CD8-positive, alpha-beta memory T cell (primary cell): ENCODE data around the gene NRIP1. TPM values are rescaled to one million over a fixed set of nuclear protein-coding genes. Genes with fewer than 3 reads are reported as not detected.

Experiments used
- CTCF ChIA-PET: fragments of 350-600 bp; sonication (Branson Sonifier 250); formaldehyde crosslinking; loops from one replicate; lab custom pipeline; 2021; ENCODE audit warnings: antibody characterized with exemption; lab: Charles Lee
- POLR2A ChIA-PET: fragments of 350-600 bp; sonication (Branson Sonifier 250); formaldehyde crosslinking; loops from one replicate; lab custom pipeline; 2021; ENCODE audit warnings: antibody characterized with exemption; lab: Charles Lee
- DNase-seq, 5 donors: peaks; one replicate each; pipeline versions ENCODE4 v3.0.0 to v3.0.0-alpha.2; 2020 to 2022; ENCODE audit warnings: mixed read lengths in 1 of 5
- H3K27ac ChIP-seq: one replicate; pipeline ENCODE4 v1.7.0; 2013; ENCODE audit warnings: low read depth, mild to moderate bottlenecking, low read length, moderate library complexity
- H3K27me3 ChIP-seq: 2 replicates; pipeline ENCODE4 v1.7.0; 2013; ENCODE audit warnings: low read length, mild to moderate bottlenecking; ENCODE audit not compliant: insufficient read depth, poor library complexity, severe bottlenecking
- H3K36me3 ChIP-seq: 2 replicates; pipeline ENCODE4 v1.7.0; 2013; ENCODE audit warnings: mild to moderate bottlenecking, low read length, moderate library complexity; ENCODE audit not compliant: insufficient read depth
- H3K4me1 ChIP-seq: 2 replicates; pipeline ENCODE4 v1.7.0; 2013; ENCODE audit warnings: mild to moderate bottlenecking, low read length, moderate library complexity; ENCODE audit not compliant: insufficient read depth
- H3K4me3 ChIP-seq: 2 replicates; pipeline ENCODE4 v1.7.0; 2013; ENCODE audit warnings: mild to moderate bottlenecking, low read length
- H3K9me3 ChIP-seq: 2 replicates; pipeline ENCODE4 v1.7.0; 2013; ENCODE audit warnings: mild to moderate bottlenecking, low read length
- H3K27ac Mint-ChIP-seq, 8 donors: one replicate each; pipeline ENCODE4 v1.8.0; 2020 to 2021; ENCODE audit warnings: mixed read lengths in 8 of 8, mild to moderate bottlenecking in 6 of 8, inconsistent platforms in 3 of 8, moderate library complexity in 3 of 8
- H3K27me3 Mint-ChIP-seq, 2 donors: one replicate each; pipeline ENCODE4 v1.8.0; 2020 to 2021; ENCODE audit warnings: mixed read lengths in 2 of 2, mild to moderate bottlenecking in 1 of 2, moderate library complexity in 1 of 2
- H3K36me3 Mint-ChIP-seq, 3 donors: one replicate each; pipeline ENCODE4 v1.8.0; 2020 to 2021; ENCODE audit warnings: mixed read lengths in 3 of 3, inconsistent platforms in 1 of 3, mild to moderate bottlenecking in 1 of 3
- H3K4me1 Mint-ChIP-seq, 3 donors: one replicate each; pipeline ENCODE4 v1.8.0; 2020 to 2021; ENCODE audit warnings: mixed read lengths in 3 of 3, inconsistent platforms in 1 of 3, mild to moderate bottlenecking in 1 of 3
- H3K4me3 Mint-ChIP-seq, 7 donors: one replicate each; pipeline ENCODE4 v1.8.0; 2020 to 2021; ENCODE audit warnings: mixed read lengths in 7 of 7, mild to moderate bottlenecking in 6 of 7, moderate library complexity in 4 of 7, inconsistent platforms in 2 of 7
- H3K9me3 Mint-ChIP-seq, 5 donors: one replicate each; pipeline ENCODE4 v1.8.0; 2020 to 2022; ENCODE audit warnings: mixed read lengths in 5 of 5, mild to moderate bottlenecking in 3 of 5, moderate library complexity in 2 of 5, inconsistent platforms in 1 of 5
- polyA plus RNA-seq: library from polyadenylated mRNA; unstranded; fragments of 300-500 nt; fragmentation: Illumina TruSeq; gene quantifications from one replicate; pipeline ENCODE4 v1.2.3, GENCODE V29; 2021
- total RNA-seq, 2 experiments: library from RNA; stranded (reverse); gene quantifications; one replicate each; pipeline ENCODE4 v1.2.3, GENCODE V29; 2021

NRIP1 gene
- total and polyA plus RNA-seq, 3 experiments from 2014 or later: 14.6 to 37.6 (median 15.7) TPM

DNA sequence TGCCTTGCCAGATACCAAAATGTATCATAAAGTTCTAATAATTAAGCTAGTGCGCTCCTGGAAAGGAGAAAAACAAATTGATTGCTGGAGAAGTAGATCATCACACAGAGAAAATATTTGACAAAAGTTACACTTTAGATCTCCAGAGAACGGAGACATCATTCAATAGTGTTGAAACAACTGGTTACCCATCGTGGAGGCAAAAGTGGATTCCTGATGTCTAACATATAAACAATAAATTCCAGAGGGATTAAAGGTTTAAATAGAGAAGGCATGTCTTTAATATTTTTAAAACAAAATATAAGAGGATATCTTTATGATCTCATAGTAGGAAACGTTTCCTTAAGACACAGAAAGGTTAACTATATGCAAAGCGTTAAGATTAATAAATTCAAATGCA, 41.0 kb downstream of the NRIP1 start:
- no peaks in the 10 kb centered on the region for H3K9me3 ChIP-seq
- Mint-ChIP-seq H3K27me3 (no peaks in the 10 kb centered on the region), H3K36me3 (peaks cover under 1 to 6% (median 3%) of the 10 kb centered on the region in 3 donors), H3K9me3 (no peaks in the 10 kb centered on the region), H3K4me1 (peaks cover 33 to 43% (median 36%) of the 10 kb centered on the region in 3 donors), H3K4me3 (no peak overlapping the region), H3K27ac (no peak overlapping the region)
- no peak overlapping the region for H3K27ac ChIP-seq
- no peaks in the 10 kb centered on the region for H3K4me1 ChIP-seq
- H3K27me3 ChIP-seq: no peaks in the 10 kb centered on the region
- ChIA-PET CTCF (no interaction called here), POLR2A (no interaction called here)
- no peak overlapping the region for H3K4me3 ChIP-seq
- H3K36me3 ChIP-seq: no peaks in the 10 kb centered on the region
- DNase-seq: no peak

DNA sequence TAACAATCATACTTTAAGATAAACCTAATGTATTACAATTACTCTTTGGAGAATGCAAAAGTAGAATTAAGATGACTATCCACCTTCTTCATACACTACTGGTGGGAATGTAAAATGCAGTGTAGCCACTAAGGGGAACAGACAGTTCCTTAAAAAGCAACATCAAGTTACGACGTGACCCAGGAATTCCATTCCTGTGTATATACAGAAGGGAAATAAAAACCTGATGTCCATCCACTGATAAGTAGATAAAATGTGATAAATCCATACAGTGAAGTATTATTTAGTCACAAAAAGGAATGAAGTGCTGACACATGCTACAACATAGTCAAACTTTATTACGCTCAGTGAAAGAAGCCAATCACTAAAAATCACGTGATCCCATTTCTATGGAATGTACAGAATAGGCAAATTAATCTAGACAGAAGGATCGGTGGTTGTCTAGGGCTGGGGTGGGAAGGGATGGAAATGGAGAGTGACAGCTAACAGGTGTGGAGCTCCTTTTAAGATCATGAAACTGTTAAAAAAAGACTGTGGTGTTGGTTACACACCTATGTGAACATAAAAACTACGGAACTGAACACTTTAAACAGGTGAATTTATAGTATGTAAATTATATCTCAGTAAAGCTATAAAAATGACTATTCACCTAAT, 42.1 kb downstream of the NRIP1 start:
- H3K27ac Mint-ChIP-seq: no peak overlapping the region

DNA sequence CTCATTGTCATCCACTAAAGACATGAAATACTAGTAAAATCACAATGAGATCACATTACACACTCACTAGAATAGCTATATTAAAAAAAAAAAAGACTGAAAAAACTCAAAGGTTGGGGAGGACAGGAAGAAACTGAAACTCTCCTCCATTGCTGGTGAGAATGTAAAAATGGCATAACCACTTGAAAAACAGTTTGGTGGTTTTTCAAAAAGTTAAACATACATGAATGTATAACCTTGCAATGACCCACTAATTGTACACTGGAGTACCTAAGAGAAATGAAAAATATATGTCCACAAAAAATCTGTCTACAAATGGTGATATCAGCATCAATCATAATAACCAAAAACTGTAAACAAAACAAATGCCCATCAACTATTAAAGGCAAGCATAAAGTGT, 44.0 kb downstream of the NRIP1 start:
- no peaks in the 10 kb centered on the region for H3K36me3 ChIP-seq
- no peaks in the 10 kb centered on the region for H3K9me3 Mint-ChIP-seq
- no peak overlapping the region for H3K4me3 ChIP-seq
- ChIA-PET POLR2A (no interaction called here), CTCF (no interaction called here)
- DNase-seq: no peak
- H3K4me1 ChIP-seq: no peaks in the 10 kb centered on the region
- H3K36me3 Mint-ChIP-seq: peaks cover 0 to 6% (median 3%) of the 10 kb centered on the region in 3 donors
- H3K27ac ChIP-seq: no peak overlapping the region
- no peaks in the 10 kb centered on the region for H3K27me3 ChIP-seq
- peaks cover 33 to 39% (median 36%) of the 10 kb centered on the region in 3 donors for H3K4me1 Mint-ChIP-seq
- no peaks in the 10 kb centered on the region for H3K9me3 ChIP-seq
- H3K27ac Mint-ChIP-seq: peak overlapping the region in 1 of 8 donors; percentile 33
- H3K27me3 Mint-ChIP-seq: no peaks in the 10 kb centered on the region
- no peak overlapping the region for H3K4me3 Mint-ChIP-seq

More for the DNA sequence above, 42.1 kb downstream of the NRIP1 start:
- no peak overlapping the region for H3K4me3 ChIP-seq
- CTCF ChIA-PET: no interaction called here
- no peaks in the 10 kb centered on the region for H3K4me1 ChIP-seq
- no peaks in the 10 kb centered on the region for H3K36me3 ChIP-seq
- H3K27me3 Mint-ChIP-seq: no peaks in the 10 kb centered on the region
- no peaks in the 10 kb centered on the region for H3K27me3 ChIP-seq
- POLR2A ChIA-PET: no interaction called here
- DNase-seq: no peak
- no peaks in the 10 kb centered on the region for H3K9me3 Mint-ChIP-seq
- peaks cover 33 to 46% (median 36%) of the 10 kb centered on the region in 3 donors for H3K4me1 Mint-ChIP-seq
- H3K9me3 ChIP-seq: no peaks in the 10 kb centered on the region
- H3K27ac ChIP-seq: no peak overlapping the region
- peaks cover 0 to 6% (median 3%) of the 10 kb centered on the region in 3 donors for H3K36me3 Mint-ChIP-seq
- no peak overlapping the region for H3K4me3 Mint-ChIP-seq

DNA sequence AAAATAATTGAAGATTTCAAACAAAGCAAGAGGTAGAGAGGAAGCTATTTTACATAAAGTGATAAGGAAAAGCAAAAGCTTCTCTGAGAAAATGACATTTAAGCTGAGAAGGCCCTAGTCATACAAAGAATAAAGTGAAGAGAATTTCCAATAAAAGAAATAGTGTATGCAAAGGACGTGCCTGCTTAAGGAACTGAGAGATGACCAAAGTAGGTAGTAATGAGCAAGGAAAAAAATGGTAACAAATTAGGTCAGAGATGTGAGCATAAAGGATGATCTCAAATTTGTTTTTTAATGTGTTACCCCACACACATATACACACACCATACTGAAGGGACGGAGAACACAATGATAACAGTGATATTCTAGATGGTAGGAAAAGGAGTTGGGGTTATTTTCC, 46.4 kb downstream of the NRIP1 start:
- Histone ChIP-seq H3K27me3 (no peaks in the 10 kb centered on the region), H3K9me3 (no peaks in the 10 kb centered on the region), H3K4me1 (no peaks in the 10 kb centered on the region), H3K4me3 (no peak overlapping the region), H3K36me3 (no peaks in the 10 kb centered on the region), H3K27ac (no peak overlapping the region)
- Mint-ChIP-seq H3K4me1 (peaks cover 28 to 39% (median 34%) of the 10 kb centered on the region in 3 donors), H3K27ac (peak overlapping the region in 2 of 8 donors; percentile 12 to 31), H3K36me3 (peaks cover 0 to 7% (median 6%) of the 10 kb centered on the region in 3 donors), H3K9me3 (no peaks in the 10 kb centered on the region), H3K4me3 (peak overlapping the region in 2 of 7 donors; percentile 1 to 4), H3K27me3 (no peaks in the 10 kb centered on the region)
- DNase-seq: no peak
- ChIA-PET POLR2A (no interaction called here), CTCF (no interaction called here)

DNA sequence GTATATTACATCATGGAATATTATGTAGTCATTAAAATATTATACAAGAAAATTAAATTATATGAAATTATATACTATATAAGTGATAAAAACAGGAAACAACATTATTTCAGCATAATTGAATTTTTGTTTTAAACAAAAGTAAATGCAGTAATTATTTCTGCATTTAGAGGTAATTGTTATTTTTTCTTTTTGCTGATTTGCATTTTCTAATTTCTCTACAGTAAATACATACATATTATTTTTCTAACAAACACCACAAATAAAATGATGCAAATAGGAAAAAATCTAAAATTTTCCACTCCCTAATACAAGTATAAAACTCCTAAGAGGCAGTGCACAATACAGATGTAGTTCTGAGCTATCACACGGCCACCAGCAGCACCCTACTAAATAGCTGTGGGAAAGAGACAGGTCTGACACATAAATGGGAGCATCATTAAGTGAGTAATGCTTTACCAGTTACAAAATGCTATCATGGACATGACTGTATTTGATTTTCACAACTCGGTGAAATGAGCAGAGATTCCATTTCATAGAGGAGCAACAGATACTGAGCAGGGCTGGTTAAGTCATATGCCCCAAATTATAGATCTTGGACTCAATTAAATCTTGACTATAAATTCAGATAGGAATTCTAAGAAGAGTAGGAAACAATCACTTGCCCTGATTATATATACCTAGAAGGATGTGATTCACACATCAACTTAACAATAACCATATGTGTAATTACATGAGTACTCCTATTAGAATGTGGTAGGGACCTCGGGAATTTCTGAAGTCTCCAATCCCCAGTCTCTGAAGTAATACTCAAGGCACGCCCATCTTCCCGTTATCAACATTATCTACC, 49.0 kb downstream of the NRIP1 start:
- peaks cover 0 to 4% (median 0%) of the 10 kb centered on the region in 3 donors for H3K36me3 Mint-ChIP-seq

DNA sequence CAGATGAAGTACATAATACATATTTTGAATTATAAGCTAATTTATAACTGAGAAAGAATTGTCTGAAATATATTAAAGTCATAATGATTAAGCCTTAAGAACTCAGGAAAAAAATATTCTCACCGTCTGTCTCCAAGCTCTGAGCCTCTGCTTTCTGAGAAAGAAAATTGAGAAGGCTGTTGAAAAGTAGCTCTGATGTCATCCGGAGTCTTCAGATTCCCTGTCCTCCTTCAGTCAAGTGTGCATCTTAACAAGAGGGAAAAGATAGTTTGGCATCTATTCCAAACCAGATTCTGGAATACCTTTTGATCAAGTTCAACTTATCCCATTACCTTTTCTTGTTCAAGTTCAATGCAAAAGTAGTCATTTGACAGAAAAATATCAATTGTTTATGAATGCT, 50.6 kb downstream of the NRIP1 start:
- Histone ChIP-seq H3K4me3 (no peak overlapping the region), H3K27me3 (no peaks in the 10 kb centered on the region), H3K4me1 (no peaks in the 10 kb centered on the region), H3K27ac (no peak overlapping the region), H3K36me3 (no peaks in the 10 kb centered on the region), H3K9me3 (no peaks in the 10 kb centered on the region)
- CTCF ChIA-PET: no interaction called here
- peaks cover 17 to 26% (median 18%) of the 10 kb centered on the region in 3 donors for H3K4me1 Mint-ChIP-seq
- peaks cover 0 to 8% (median 0%) of the 10 kb centered on the region in 3 donors for H3K36me3 Mint-ChIP-seq
- H3K9me3 Mint-ChIP-seq: no peaks in the 10 kb centered on the region
- POLR2A ChIA-PET: no interaction called here
- no peaks in the 10 kb centered on the region for H3K27me3 Mint-ChIP-seq
- no peak overlapping the region for H3K4me3 Mint-ChIP-seq
- DNase-seq: no peak
- no peak overlapping the region for H3K27ac Mint-ChIP-seq

More for the DNA sequence above, 49.0 kb downstream of the NRIP1 start:
- no peak overlapping the region for H3K4me3 Mint-ChIP-seq
- no peaks in the 10 kb centered on the region for H3K9me3 Mint-ChIP-seq
- Histone ChIP-seq H3K4me1 (no peaks in the 10 kb centered on the region), H3K27me3 (no peaks in the 10 kb centered on the region), H3K27ac (no peak overlapping the region), H3K9me3 (no peaks in the 10 kb centered on the region), H3K4me3 (no peak overlapping the region), H3K36me3 (no peaks in the 10 kb centered on the region)
- H3K4me1 Mint-ChIP-seq: peaks cover 18 to 31% (median 23%) of the 10 kb centered on the region in 3 donors
- H3K27me3 Mint-ChIP-seq: no peaks in the 10 kb centered on the region
- POLR2A ChIA-PET: no interaction called here
- CTCF ChIA-PET: no interaction called here
- H3K27ac Mint-ChIP-seq: peak overlapping the region in 2 of 8 donors; percentile 0 to 3
- DNase-seq: no peak

DNA sequence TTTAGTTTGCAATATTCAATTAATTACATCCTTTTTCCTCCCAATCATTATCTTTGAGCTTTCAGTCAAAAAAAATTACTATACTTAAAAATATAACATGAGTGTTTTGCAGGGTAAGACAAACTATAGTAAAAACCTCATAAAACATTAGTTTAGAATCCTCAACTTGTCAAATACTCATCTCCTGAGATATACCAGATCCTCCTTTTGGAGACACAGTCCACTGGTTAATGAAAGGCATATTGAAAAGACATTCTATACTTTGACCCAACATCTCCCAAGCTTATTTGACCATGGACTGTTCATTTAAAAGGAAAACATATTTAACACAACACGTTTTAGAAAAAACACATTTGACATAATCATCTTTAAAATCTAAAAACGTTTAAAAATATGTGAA, 52.8 kb downstream of the NRIP1 start:
- Histone ChIP-seq H3K9me3 (no peaks in the 10 kb centered on the region), H3K36me3 (no peaks in the 10 kb centered on the region), H3K27ac (no peak overlapping the region), H3K27me3 (no peaks in the 10 kb centered on the region), H3K4me3 (no peak overlapping the region), H3K4me1 (no peaks in the 10 kb centered on the region)
- POLR2A ChIA-PET: no interaction called here
- Mint-ChIP-seq H3K36me3 (peaks cover 0 to 8% (median 4%) of the 10 kb centered on the region in 3 donors), H3K4me3 (no peak overlapping the region), H3K4me1 (peaks cover 13 to 26% (median 21%) of the 10 kb centered on the region in 3 donors), H3K27ac (no peak overlapping the region), H3K27me3 (peaks cover 0 to under 1% of the 10 kb centered on the region in 2 donors), H3K9me3 (no peaks in the 10 kb centered on the region)
- no peak for DNase-seq
- CTCF ChIA-PET: no interaction called here

DNA sequence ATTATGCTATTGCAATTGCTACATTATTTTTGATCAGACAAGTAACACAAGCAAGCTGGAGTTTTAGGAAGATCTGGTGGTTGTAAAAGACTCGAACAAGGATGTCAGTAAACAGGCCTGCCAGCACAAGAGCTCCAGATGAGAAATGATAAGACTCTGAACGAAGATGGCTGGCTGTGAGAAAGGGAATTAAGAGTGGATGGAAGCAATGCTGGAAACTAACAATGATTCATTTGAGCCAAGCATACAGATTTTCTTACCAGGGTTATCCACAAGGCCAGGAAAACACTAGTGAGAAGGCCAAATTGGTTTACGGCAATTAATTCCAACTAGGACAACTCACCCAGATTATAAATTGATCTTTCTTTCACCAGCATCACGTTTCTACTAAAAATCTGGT, 54.2 kb downstream of the NRIP1 start:
- Mint-ChIP-seq H3K4me3 (no peak overlapping the region), H3K36me3 (peaks cover 0 to 10% (median 7%) of the 10 kb centered on the region in 3 donors), H3K27me3 (peaks cover 0 to 4% of the 10 kb centered on the region in 2 donors), H3K27ac (peak overlapping the region in 1 of 8 donors; percentile 32), H3K4me1 (peaks cover 21 to 30% (median 28%) of the 10 kb centered on the region in 3 donors), H3K9me3 (no peaks in the 10 kb centered on the region)
- CTCF ChIA-PET: no interaction called here
- H3K4me3 ChIP-seq: no peak overlapping the region
- H3K27me3 ChIP-seq: no peaks in the 10 kb centered on the region
- H3K36me3 ChIP-seq: no peaks in the 10 kb centered on the region
- no peak for DNase-seq
- peaks cover 13% of the 10 kb centered on the region for H3K4me1 ChIP-seq
- POLR2A ChIA-PET: no interaction called here
- H3K27ac ChIP-seq: no peak overlapping the region
- H3K9me3 ChIP-seq: no peaks in the 10 kb centered on the region
